Measurements from ENCODE around the gene TP53I11.

Gene TP53I11

DNA sequence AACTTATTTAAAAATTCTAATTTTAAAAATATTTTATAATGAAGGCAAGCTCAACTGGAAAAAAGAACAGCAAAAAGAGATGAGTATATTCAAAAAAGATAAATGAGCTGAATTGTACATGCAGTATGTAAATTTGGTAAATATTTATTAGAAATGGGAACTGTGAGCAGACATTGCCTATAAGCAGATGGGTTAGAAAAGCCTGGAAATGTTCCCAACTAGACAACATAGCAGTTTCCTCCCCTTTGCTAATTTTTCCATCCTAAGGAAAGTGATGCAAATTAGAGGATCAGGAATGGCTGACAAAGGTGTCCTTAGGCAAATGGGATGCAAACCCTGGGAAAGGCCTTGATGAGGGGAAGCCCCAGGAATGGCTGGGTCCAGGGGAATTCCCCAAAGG lies 37.2 kb downstream of the TP53I11 start:
- no peak for DNase-seq (ENCODE audit: low read depth in 2 of 2)

DNA sequence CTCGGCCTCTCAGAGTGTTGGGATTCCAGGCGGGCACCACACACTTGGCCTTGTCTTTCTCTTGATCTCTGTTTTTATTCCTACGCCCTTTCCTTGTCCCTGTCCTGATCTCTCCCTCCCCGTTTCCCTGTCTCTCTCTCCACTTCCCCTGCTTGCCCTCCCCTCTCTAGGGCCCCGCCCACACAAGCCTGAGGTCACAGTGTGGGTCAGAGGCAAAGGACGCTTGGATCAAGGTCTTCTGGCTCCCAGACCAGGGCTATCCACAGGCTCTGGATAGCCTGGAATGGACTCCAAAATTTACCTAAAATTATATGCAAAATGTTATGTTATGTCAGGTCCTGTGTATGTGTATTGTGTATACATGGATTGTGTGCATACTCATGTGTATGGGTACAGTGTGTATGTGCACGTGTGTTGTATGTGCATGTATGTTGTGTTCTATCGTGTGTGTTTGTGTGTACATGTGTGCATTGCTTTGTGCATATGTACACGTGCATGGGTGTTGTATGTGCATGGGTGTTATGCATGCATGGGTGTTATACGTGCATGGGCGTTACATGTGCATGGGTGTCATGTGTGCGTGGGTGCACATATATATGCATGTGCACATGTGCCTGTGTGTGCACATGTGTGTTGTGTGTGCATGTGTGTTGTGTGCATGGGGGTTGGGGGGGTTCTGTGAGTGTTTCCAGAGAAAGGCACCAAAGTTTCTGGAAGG lies 38.3 kb downstream of the TP53I11 start:
- DNase-seq (ENCODE audit: low read depth in 2 of 2): no peak

DNA sequence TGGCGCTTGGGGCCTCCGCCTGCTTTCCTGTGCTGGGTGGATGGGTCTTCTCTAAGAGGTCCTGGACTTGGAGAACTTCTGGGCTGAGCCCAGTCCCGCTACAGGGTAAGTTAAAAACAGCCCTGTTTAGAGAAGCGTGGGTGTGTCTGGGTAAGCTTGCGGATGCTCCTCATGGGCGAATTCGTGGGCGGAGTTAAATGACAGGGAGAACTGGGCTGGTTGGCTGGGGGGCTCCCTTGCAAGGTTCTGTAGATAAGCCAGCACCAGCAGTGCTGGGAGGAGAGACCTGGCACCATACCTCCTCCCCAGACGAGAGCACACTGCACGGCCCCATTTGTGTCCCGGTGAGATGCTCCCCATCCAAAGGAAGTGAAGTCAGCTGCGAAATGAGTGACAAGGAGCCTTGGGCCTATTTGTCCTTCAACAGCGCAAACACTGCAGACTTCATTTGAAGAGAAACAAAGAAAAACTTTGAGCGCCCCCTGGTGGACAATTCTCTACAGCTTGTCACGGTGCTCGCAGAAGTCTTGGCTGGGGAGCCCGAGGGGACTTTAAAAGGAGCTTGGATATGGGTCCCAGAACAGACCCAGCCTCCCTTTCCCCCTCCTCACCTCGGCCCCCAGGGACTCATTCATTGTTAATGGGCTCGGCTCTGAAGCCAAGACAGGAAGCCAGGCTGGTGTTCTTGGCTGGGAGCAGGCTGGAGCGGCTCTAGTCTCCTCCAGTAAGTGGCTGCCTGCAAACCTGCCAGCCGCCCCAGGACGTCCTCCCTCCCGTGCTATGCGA lies 39.5 kb downstream of the TP53I11 start:
- peak; percentile 74 to 81 for DNase-seq (ENCODE audit: low read depth in 2 of 2)

DNA sequence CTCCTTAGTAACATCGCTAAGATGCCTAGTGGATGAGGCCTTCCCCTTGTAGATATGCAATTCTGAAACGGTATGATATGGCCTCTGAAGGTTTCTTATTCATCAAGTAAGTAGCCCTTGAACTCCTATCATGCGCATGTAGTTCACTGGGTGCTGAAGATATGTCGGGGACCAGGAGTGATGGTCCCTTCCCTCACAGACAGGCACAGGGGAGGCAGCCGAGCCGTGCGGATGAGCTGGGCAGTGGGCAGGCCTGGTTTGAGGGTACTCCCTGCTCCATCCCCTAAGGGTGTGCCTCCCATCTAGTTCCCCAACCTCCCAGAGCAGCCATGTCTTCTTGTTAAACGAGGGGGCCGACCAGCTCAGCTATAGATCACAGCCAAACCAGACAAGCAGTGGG lies 40.1 kb downstream of the TP53I11 start:
- DNase-seq (ENCODE audit: low read depth in 2 of 2): no peak

- no peak for DNase-seq (ENCODE audit: low read depth in 2 of 2)
These were observed 41.1 kb downstream of the TP53I11 start for GRCh38 chr11:44909557-44909956.

GRCh38 chr11:44906649-44907048 lies 44.0 kb downstream of the TP53I11 start:
- DNase-seq (ENCODE audit: low read depth in 2 of 2): no peak

- DNase-seq (ENCODE audit: low read depth in 2 of 2): no peak
These were observed 45.4 kb downstream of the TP53I11 start for GRCh38 chr11:44905131-44905866.

DNA sequence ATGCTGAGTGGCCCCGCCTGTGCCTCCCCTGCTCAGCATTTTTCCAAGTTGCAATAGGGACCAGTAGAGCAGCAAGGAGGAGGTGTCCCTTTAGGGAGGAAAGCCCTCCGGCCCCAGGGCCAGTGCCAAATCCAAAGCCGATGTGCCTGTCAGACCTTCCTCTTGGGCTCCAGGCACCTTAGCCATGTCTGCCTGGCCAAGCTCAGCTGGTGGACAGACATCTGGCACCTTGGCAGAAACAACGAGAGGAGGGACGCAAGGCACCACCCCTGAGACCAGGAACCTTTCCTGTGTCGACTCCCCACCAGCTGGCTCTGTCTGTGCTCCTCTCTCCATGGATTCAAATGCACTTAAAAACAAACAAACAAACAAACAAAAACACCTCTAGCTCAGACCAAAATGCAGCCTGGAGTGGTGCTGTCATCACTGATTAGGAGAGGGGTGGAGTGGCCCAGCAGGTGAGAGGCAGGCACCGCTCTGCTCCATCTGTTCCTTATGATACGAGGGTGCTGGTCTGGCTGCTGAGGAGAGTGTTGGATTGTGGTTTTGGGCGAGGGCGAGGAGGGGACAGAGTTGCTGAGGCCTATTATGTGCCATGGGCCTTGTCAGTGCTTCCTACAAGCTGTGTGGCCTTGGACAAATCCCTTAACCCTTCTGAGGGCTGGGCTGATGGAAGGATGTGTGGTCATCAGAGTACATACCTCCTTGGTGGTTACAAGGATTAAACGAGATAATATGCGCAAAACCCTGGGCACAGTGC lies 46.2 kb downstream of the TP53I11 start:
- DNase-seq (ENCODE audit: low read depth in 2 of 2): no peak

- no peak for DNase-seq (ENCODE audit: low read depth in 2 of 2)
These were observed 47.2 kb downstream of the TP53I11 start for GRCh38 chr11:44903518-44903917.

DNA sequence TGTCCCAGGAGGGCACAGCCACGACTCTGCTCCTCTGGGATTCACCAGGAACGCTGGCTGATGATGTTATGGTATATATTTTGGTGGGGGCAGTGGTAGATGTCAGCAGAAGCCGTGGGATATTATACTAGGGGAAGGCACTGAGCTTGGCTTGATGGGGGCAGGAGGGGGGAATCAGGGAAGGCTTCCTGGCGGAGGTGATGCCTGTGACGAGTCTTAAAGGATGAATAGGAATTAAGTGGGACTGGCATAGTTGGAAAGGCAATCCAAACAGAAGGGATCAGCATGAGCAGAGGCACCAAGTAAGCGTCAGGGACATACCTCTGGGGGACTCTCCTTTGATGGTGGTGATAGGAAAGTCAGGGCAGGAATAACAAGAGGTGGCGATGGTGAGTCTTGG lies 47.6 kb downstream of the TP53I11 start:
- no peak for DNase-seq (ENCODE audit: low read depth in 2 of 2)

DNA sequence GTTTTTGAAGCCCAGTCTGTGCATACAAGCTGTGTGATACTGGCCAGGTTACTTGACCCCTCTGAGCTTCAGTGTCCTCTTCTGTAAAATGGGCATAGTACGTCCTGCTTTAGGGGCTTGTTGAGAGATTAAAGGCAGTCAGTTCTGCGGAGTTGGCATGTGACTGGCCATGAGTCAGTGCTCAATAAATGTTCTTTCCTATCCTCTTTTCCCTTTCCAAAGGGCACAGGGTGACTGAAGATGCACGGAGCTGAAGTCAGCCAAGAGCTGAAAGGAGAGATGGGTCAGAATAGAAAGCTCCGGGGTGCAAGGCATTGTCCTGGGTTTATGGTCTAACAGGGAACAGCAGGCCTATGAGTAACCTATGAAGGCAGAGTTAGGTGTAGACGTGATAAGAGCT lies 48.9 kb downstream of the TP53I11 start:
- DNase-seq (ENCODE audit: low read depth in 2 of 2): no peak

- no peak for DNase-seq (ENCODE audit: low read depth in 2 of 2)
These were observed 49.5 kb downstream of the TP53I11 start for GRCh38 chr11:44901120-44901633.

- DNase-seq (ENCODE audit: low read depth in 2 of 2): peak; percentile 6 to 8
These were observed 50.7 kb downstream of the TP53I11 start for GRCh38 chr11:44899959-44900358.

GRCh38 chr11:44893846-44894617 lies 56.7 kb downstream of the TP53I11 start:
- DNase-seq (ENCODE audit: low read depth in 2 of 2): peak; percentile 39 to 54

- DNase-seq (ENCODE audit: low read depth in 2 of 2): no peak
These were observed 57.3 kb downstream of the TP53I11 start for GRCh38 chr11:44893308-44893822.

DNA sequence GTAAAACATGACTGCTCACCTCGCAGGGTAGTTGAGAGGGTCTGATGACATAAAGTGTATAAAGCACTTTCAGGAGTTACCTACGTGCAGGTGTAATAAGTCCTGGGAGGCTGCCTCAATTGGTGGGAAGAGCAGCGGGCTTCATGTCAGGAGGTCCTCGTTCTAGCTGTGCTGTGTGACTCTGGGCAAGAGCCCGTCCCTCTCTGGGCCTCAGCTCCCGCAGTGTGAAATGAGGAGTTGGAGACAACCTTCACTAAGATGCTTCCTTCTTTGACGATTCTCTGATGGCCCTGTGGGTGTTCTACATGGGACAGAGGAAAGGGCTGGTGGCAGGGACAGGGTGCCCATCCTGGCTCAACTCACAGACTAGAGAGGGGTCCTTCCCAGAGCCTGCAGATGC lies 57.8 kb downstream of the TP53I11 start:
- no peak for DNase-seq (ENCODE audit: low read depth in 2 of 2)

DNA sequence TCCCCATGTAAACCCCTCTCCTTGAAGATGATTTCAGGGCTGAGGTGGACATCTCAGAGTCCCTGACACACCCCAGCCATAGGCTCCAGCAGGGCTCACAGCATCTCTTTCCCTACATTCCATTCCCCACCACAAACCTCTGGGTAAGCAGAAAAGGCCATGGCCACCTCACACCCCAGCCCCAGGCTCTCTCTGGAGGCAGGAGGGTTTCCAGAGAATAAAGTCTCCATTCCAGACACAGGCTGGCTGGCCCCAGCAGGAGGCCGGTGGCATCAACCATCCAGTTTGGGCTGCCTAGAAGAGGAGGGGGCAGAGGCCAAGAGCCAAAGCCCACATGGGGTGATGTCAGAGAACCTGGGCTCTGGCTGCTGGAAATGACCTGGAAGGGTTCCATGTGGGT lies 61.4 kb downstream of the TP53I11 start:
- no peak for DNase-seq (ENCODE audit: low read depth in 2 of 2)

- DNase-seq (ENCODE audit: low read depth in 2 of 2): no peak
These were observed 63.0 kb downstream of the TP53I11 start for GRCh38 chr11:44887636-44888035.

- DNase-seq (ENCODE audit: low read depth in 2 of 2): no peak
These were observed 63.9 kb downstream of the TP53I11 start for GRCh38 chr11:44886790-44887140.

- DNase-seq (ENCODE audit: low read depth in 2 of 2): no peak
These were observed 64.5 kb downstream of the TP53I11 start for GRCh38 chr11:44885919-44886789.
